K562 (cell line): Measurements from ENCODE around the gene CREB3L4. TPM values are rescaled to one million over a fixed set of nuclear protein-coding genes. Genes with fewer than 3 reads are reported as not detected.
A peak's percentile ranks its signal among the peaks of the same experiment; 100 is the strongest.

Experiments
- BMI1 ChIP-seq: fragments of 150-350 bp; IDR thresholded peaks from 2 replicates; pipeline ENCODE4 v1.6.1; 2014; ENCODE audit warnings: low read length
- CREM ChIP-seq: IDR thresholded peaks from 2 replicates; pipeline ENCODE4 v1.6.1; 2014; ENCODE audit warnings: antibody characterized with exemption, low read depth
- GATAD2A ChIP-seq: fragments of 450-650 bp; IDR thresholded peaks from 2 replicates; pipeline ENCODE4 v1.6.1; 2017
- JUND ChIP-seq, 2 experiments: IDR thresholded peaks; 2 replicates in 1 of 2; 3 replicates in 1 of 2; pipeline ENCODE4 v1.6.1; 2011; ENCODE audit warnings: borderline replicate concordance in 2 of 2, low read depth in 2 of 2, low read length in 2 of 2, improper control_type of control experiment in 1 of 2, missing biosample characterization in 1 of 2, missing genetic modification characterization in 1 of 2, missing genetic modification reagents in 1 of 2
- MCM2 ChIP-seq: fragments of 450-650 bp; IDR thresholded peaks from 2 replicates; pipeline ENCODE4 v1.6.1; 2017; ENCODE audit warnings: low read depth, mild to moderate bottlenecking
- PML ChIP-seq: IDR thresholded peaks from 2 replicates; pipeline ENCODE4 v1.6.1; 2012; ENCODE audit warnings: low read length, inconsistent platforms
- POLR2G ChIP-seq: fragments of 200-400 bp; formaldehyde crosslinking; IDR thresholded peaks from 2 replicates; pipeline ENCODE4 v1.6.1; 2017; ENCODE audit warnings: low read depth, mild to moderate bottlenecking, antibody characterized with exemption, low read length, moderate library complexity
- PTRF ChIP-seq: fragments of 450-650 bp; IDR thresholded peaks from 2 replicates; pipeline ENCODE4 v1.6.1; 2016; ENCODE audit warnings: mild to moderate bottlenecking, missing genetic modification characterization, missing compliant biosample characterization
- SRSF3 ChIP-seq: fragments of 200-400 bp; formaldehyde crosslinking; IDR thresholded peaks from 2 replicates; pipeline ENCODE4 v1.6.1; 2016; ENCODE audit warnings: mild to moderate bottlenecking, low read length, moderate library complexity; ENCODE audit not compliant: insufficient read depth
- ZFP30 ChIP-seq: fragments of 250-450 bp; sonication (Bioruptor Pico); IDR thresholded peaks from 2 replicates; pipeline ENCODE4 v1.8.0; 2022; ENCODE audit warnings: moderate library complexity, mild to moderate bottlenecking, inconsistent platforms, borderline replicate concordance
- ZNF316 ChIP-seq: fragments of 450-650 bp; IDR thresholded peaks from 2 replicates; pipeline ENCODE4 v1.6.1; 2016
- polyA plus RNA-seq, 8 experiments: library from polyadenylated mRNA; depleted of rRNA in 4 of 8; stranded (reverse) in 5 of 8; unstranded in 3 of 8; fragments of >200 nt; fragmentation: Nextera tagmentation in 2 of 8; fragmentation: Illumina TruSeq in 1 of 8; extraction: Ambion mirVana in 2 of 8; extraction: Trizol in 1 of 8; gene quantifications; 2 replicates each; pipeline versions ENCODE4 v1.2.1 to v1.2.3, GENCODE V29; 2011 to 2014; ENCODE audit warnings: inconsistent platforms in 1 of 8, missing spikeins in 1 of 8
- total RNA-seq, 7 experiments: library from RNA; depleted of rRNA in 6 of 7; stranded (reverse); fragments of >200 nt in 6 of 7; fragmentation: Illumina TruSeq in 2 of 7; extraction: Trizol in 2 of 7; gene quantifications; 2 replicates each; pipeline versions ENCODE4 v1.2.1 to v1.2.3, GENCODE V29; 2011 to 2021; ENCODE audit warnings: low replicate concordance in 1 of 7
- TF ChIP-seq, protein P1 (sequence below): fragments of 450-650 bp; IDR thresholded peaks from 2 replicates; pipeline ENCODE4 v1.6.1; 2014; ENCODE audit warnings: low read depth, mild to moderate bottlenecking, moderate library complexity, borderline replicate concordance
- TF ChIP-seq, protein P2 (sequence below): fragments of 450-650 bp; IDR thresholded peaks from 2 replicates; pipeline ENCODE4 v1.6.1; 2016; ENCODE audit warnings: borderline replicate concordance
- TF ChIP-seq, protein P3 (sequence below): sonication (generic); formaldehyde crosslinking; IDR thresholded peaks from 2 replicates; pipeline ENCODE4 v1.8.0; 2022; ENCODE audit warnings: mild to moderate bottlenecking, missing genetic modification reagents

Gene CREB3L4
- total and polyA plus RNA-seq, 9 of the 15 experiments (the other 6 are each of a cell fraction or from before 2014, with no cell fraction given): 9.9 to 18.6 (median 13.9) TPM

DNA sequence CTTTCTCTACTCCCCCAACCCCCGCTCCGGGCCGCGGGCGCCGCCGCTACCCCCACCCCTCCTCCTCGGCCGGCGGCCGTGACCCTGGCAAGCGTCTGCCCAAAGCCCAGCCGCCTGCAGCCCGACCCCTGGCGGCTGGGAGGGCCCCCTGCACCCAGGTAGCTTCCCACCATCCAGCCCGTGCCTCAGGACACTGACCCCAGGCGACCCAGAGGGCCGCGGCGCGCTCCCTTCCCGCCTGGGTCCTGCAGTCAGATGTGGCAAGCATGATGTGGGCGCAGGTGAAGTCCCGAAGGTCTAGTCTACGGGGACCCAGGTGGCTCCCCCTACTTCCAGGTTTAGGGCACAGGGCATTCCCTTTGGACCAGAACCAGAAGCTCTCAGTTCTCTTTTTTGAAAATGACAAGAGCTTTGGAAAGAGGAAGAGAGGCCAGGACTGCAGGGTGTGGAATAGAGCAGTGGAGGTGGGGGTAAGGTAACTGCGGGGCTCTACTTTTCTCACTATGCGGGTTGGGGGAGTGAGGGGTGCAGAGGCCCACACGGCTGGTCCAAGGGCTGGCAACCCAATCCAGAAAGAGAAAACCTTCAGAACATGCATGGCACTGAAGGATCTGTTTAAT, 21.0 kb upstream of the CREB3L4 start, which contains the start of gene DENND4B (continued):
- TF ChIP-seq, protein P1, sequence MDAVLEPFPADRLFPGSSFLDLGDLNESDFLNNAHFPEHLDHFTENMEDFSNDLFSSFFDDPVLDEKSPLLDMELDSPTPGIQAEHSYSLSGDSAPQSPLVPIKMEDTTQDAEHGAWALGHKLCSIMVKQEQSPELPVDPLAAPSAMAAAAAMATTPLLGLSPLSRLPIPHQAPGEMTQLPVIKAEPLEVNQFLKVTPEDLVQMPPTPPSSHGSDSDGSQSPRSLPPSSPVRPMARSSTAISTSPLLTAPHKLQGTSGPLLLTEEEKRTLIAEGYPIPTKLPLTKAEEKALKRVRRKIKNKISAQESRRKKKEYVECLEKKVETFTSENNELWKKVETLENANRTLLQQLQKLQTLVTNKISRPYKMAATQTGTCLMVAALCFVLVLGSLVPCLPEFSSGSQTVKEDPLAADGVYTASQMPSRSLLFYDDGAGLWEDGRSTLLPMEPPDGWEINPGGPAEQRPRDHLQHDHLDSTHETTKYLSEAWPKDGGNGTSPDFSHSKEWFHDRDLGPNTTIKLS: no peak
- TF ChIP-seq CREM (0 out of 2 replicates have a peak, but pooled peaks have one; percentile 47), MCM2 (no peak), JUND (IDR thresholded peaks at IDR 0.05; ENCODE audit: borderline replicate concordance, low read depth, low read length) (0 out of 2 replicates have a peak, but pooled peaks have one; percentile 36), JUND (tag; IDR thresholded peaks at IDR 0.05; ENCODE audit: borderline replicate concordance, low read depth, low read length) (no peak; the same call in 2 of the 3 replicates), ZFP30 (CRISPR knock-in tag) (no peak), BMI1 (no peak), SRSF3 (no peak), POLR2G (peak; percentile 77), PTRF (no peak), ZNF316 (peak; percentile 42), PML (no peak), GATAD2A (peak; percentile 36; the same call in 1 of the 2 replicates)
- TF ChIP-seq, protein P2, sequence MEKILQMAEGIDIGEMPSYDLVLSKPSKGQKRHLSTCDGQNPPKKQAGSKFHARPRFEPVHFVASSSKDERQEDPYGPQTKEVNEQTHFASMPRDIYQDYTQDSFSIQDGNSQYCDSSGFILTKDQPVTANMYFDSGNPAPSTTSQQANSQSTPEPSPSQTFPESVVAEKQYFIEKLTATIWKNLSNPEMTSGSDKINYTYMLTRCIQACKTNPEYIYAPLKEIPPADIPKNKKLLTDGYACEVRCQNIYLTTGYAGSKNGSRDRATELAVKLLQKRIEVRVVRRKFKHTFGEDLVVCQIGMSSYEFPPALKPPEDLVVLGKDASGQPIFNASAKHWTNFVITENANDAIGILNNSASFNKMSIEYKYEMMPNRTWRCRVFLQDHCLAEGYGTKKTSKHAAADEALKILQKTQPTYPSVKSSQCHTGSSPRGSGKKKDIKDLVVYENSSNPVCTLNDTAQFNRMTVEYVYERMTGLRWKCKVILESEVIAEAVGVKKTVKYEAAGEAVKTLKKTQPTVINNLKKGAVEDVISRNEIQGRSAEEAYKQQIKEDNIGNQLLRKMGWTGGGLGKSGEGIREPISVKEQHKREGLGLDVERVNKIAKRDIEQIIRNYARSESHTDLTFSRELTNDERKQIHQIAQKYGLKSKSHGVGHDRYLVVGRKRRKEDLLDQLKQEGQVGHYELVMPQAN: no peak
- TF ChIP-seq, protein P3, sequence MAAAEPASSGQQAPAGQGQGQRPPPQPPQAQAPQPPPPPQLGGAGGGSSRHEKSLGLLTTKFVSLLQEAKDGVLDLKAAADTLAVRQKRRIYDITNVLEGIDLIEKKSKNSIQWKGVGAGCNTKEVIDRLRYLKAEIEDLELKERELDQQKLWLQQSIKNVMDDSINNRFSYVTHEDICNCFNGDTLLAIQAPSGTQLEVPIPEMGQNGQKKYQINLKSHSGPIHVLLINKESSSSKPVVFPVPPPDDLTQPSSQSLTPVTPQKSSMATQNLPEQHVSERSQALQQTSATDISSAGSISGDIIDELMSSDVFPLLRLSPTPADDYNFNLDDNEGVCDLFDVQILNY (CRISPR knock-in tag): no peak
